Astrocyte (in vitro differentiated cells and primary cell): ENCODE data around the gene TYMS. TPM values are rescaled to one million over a fixed set of nuclear protein-coding genes. Genes with fewer than 3 reads are reported as not detected.

ENCODE experiments used
- DNase-seq: peaks from one replicate; pipeline ENCODE4 v3.0.0-alpha.2; 2010; ENCODE audit warnings: low read depth
- FAIRE-seq: peaks from 2 replicates; lab custom pipeline; 2011; peaks lifted over from hg19 to GRCh38; lab: Jason Lieb, UNC
- H2AFZ ChIP-seq: 2 replicates; pipeline ENCODE4 v1.6.0; 2012; ENCODE audit warnings: low read depth, low read length, inconsistent platforms
- H3K27ac ChIP-seq: 2 replicates; pipeline ENCODE4 v1.5.1; 2011; ENCODE audit warnings: low read depth, low read length, inconsistent platforms
- H3K27me3 ChIP-seq: 2 replicates; pipeline ENCODE4 v1.6.0; 2011; ENCODE audit warnings: low read length, inconsistent platforms; ENCODE audit not compliant: insufficient read depth
- H3K36me3 ChIP-seq: 2 replicates; pipeline ENCODE4 v1.5.1; 2011; ENCODE audit warnings: low read length, inconsistent platforms; ENCODE audit not compliant: insufficient read depth
- H3K4me1 ChIP-seq: 2 replicates; pipeline ENCODE4 v1.5.1; 2011; ENCODE audit warnings: low read length, inconsistent platforms; ENCODE audit not compliant: insufficient read depth
- H3K4me2 ChIP-seq: 2 replicates; pipeline ENCODE4 v1.6.0; 2012; ENCODE audit warnings: low read length, inconsistent platforms
- H3K4me3 ChIP-seq: 2 replicates; pipeline ENCODE4 v1.5.1; 2011; ENCODE audit warnings: low read depth, mild to moderate bottlenecking, low read length, inconsistent platforms; ENCODE audit not compliant: insufficient read depth
- H3K79me2 ChIP-seq: 2 replicates; pipeline ENCODE4 v1.6.0; 2012; ENCODE audit warnings: mild to moderate bottlenecking, low read length, inconsistent platforms; ENCODE audit not compliant: insufficient read depth
- H3K9ac ChIP-seq: 2 replicates; pipeline ENCODE4 v1.6.0; 2012; ENCODE audit warnings: mild to moderate bottlenecking, low read length, inconsistent platforms
- H3K9me3 ChIP-seq: 2 replicates; pipeline ENCODE4 v1.5.1; 2012; ENCODE audit warnings: low read depth, mild to moderate bottlenecking, low read length, inconsistent platforms; ENCODE audit not compliant: insufficient read depth
- H4K20me1 ChIP-seq: 2 replicates; pipeline ENCODE4 v1.6.0; 2012; ENCODE audit warnings: low read length, inconsistent platforms; ENCODE audit not compliant: insufficient read depth
- H3K27ac Mint-ChIP-seq: one replicate; pipeline ENCODE4 v1.8.0; 2021; ENCODE audit warnings: mild to moderate bottlenecking, mixed read lengths; ENCODE audit not compliant: unreplicated experiment
- H3K27me3 Mint-ChIP-seq: one replicate; pipeline ENCODE4 v1.8.0; 2021; ENCODE audit warnings: low read depth, mixed read lengths; ENCODE audit not compliant: unreplicated experiment
- H3K36me3 Mint-ChIP-seq: one replicate; pipeline ENCODE4 v1.8.0; 2021; ENCODE audit warnings: low read depth, mixed read lengths; ENCODE audit not compliant: unreplicated experiment
- H3K4me1 Mint-ChIP-seq: one replicate; pipeline ENCODE4 v1.8.0; 2021; ENCODE audit warnings: low read depth, mixed read lengths; ENCODE audit not compliant: unreplicated experiment
- H3K4me3 Mint-ChIP-seq: one replicate; pipeline ENCODE4 v1.8.0; 2021; ENCODE audit warnings: mild to moderate bottlenecking, moderate library complexity, mixed read lengths; ENCODE audit not compliant: unreplicated experiment
- H3K9me3 Mint-ChIP-seq: one replicate; pipeline ENCODE4 v1.8.0; 2021; ENCODE audit warnings: mild to moderate bottlenecking, mixed read lengths; ENCODE audit not compliant: unreplicated experiment
- EZH2 ChIP-seq: IDR thresholded peaks from 2 replicates; pipeline ENCODE4 v1.6.1; 2012; ENCODE audit warnings: mild to moderate bottlenecking, low read length, inconsistent platforms; ENCODE audit not compliant: insufficient read depth
- total RNA-seq: library from RNA; stranded (reverse); gene quantifications from 2 replicates; pipeline ENCODE4 v1.2.1, GENCODE V29; 2021
- TF ChIP-seq, protein P1 (sequence below): IDR thresholded peaks from 2 replicates; pipeline ENCODE4 v1.5.1; 2011; ENCODE audit warnings: low read depth, mild to moderate bottlenecking, inconsistent platforms, low read length, moderate library complexity; ENCODE audit not compliant: insufficient read depth

Gene TYMS
- total RNA-seq, 1 donor from 2014 or later: 38.7 TPM

DNA sequence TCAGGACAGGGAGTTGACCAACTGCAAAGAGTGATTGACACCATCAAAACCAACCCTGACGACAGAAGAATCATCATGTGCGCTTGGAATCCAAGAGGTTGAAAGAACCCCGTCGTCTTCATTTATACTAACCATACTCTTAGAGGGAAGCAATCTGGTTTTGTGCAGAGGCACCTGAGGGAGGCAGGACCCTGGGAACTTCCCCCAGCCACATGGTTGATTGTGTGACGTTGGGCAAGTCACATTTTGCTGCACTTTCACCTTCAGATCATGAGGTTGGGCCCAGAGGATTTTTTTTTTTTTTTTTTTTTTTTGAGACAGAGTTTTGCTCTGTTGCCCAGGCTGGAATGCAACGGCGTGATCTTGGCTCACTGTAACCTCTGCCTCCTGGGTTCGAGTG is 11.6 kb downstream of the TYMS start:
- no peaks in the 10 kb centered on the region for H3K27me3 Mint-ChIP-seq

DNA sequence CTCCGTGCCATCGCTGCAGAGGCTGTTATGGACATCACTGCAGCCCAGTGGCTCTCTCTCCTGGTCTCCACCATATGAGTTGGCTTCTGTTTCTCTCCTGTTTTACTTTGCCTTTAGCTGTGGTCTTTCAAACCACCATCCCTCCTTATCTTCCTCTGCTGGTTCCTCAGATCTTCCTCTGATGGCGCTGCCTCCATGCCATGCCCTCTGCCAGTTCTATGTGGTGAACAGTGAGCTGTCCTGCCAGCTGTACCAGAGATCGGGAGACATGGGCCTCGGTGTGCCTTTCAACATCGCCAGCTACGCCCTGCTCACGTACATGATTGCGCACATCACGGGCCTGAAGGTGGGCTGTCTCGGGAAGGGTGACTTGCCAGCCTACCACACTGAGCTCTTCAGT is 13.1 kb downstream of the TYMS start:
- no peak overlapping the region for H2AFZ ChIP-seq
- H3K9me3 Mint-ChIP-seq: peaks cover 3% of the 10 kb centered on the region
- H3K36me3 Mint-ChIP-seq: peaks cover 15% of the 10 kb centered on the region
- no peaks in the 10 kb centered on the region for H4K20me1 ChIP-seq
- H3K27me3 ChIP-seq: no peaks in the 10 kb centered on the region
- H3K4me1 ChIP-seq: no peaks in the 10 kb centered on the region
- peaks cover 45% of the 10 kb centered on the region for H3K36me3 ChIP-seq
- no peak for FAIRE-seq
- H3K4me3 Mint-ChIP-seq: no peak overlapping the region
- H3K9me3 ChIP-seq: no peaks in the 10 kb centered on the region
- H3K27ac ChIP-seq: no peak overlapping the region
- no peak overlapping the region for H3K4me2 ChIP-seq
- no peak overlapping the region for H3K4me3 ChIP-seq
- peaks cover 9% of the 10 kb centered on the region for H3K79me2 ChIP-seq
- no peak overlapping the region for H3K27ac Mint-ChIP-seq
- H3K27me3 Mint-ChIP-seq: no peaks in the 10 kb centered on the region
- no peak overlapping the region for H3K9ac ChIP-seq
- TF ChIP-seq, protein P1, sequence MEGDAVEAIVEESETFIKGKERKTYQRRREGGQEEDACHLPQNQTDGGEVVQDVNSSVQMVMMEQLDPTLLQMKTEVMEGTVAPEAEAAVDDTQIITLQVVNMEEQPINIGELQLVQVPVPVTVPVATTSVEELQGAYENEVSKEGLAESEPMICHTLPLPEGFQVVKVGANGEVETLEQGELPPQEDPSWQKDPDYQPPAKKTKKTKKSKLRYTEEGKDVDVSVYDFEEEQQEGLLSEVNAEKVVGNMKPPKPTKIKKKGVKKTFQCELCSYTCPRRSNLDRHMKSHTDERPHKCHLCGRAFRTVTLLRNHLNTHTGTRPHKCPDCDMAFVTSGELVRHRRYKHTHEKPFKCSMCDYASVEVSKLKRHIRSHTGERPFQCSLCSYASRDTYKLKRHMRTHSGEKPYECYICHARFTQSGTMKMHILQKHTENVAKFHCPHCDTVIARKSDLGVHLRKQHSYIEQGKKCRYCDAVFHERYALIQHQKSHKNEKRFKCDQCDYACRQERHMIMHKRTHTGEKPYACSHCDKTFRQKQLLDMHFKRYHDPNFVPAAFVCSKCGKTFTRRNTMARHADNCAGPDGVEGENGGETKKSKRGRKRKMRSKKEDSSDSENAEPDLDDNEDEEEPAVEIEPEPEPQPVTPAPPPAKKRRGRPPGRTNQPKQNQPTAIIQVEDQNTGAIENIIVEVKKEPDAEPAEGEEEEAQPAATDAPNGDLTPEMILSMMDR: no peak
- no peak for TF ChIP-seq EZH2
- no peaks in the 10 kb centered on the region for H3K4me1 Mint-ChIP-seq
- no peak for DNase-seq

More for the DNA sequence above, 11.6 kb downstream of the TYMS start:
- no peaks in the 10 kb centered on the region for H3K27me3 ChIP-seq
- H4K20me1 ChIP-seq: no peaks in the 10 kb centered on the region
- DNase-seq (no peak), FAIRE-seq (no peak)
- H2AFZ ChIP-seq: no peak overlapping the region
- peaks cover 36% of the 10 kb centered on the region for H3K36me3 ChIP-seq
- Mint-ChIP-seq H3K36me3 (peaks cover 11% of the 10 kb centered on the region), H3K4me1 (no peaks in the 10 kb centered on the region), H3K27ac (no peak overlapping the region), H3K4me3 (no peak overlapping the region), H3K9me3 (peaks cover 3% of the 10 kb centered on the region)
- H3K4me3 ChIP-seq: no peak overlapping the region
- peaks cover 9% of the 10 kb centered on the region for H3K79me2 ChIP-seq
- TF ChIP-seq EZH2: no peak
- TF ChIP-seq, protein P1: no peak
- no peak overlapping the region for H3K4me2 ChIP-seq
- no peak overlapping the region for H3K27ac ChIP-seq
- H3K4me1 ChIP-seq: no peaks in the 10 kb centered on the region
- H3K9ac ChIP-seq: no peak overlapping the region
- H3K9me3 ChIP-seq: no peaks in the 10 kb centered on the region

DNA sequence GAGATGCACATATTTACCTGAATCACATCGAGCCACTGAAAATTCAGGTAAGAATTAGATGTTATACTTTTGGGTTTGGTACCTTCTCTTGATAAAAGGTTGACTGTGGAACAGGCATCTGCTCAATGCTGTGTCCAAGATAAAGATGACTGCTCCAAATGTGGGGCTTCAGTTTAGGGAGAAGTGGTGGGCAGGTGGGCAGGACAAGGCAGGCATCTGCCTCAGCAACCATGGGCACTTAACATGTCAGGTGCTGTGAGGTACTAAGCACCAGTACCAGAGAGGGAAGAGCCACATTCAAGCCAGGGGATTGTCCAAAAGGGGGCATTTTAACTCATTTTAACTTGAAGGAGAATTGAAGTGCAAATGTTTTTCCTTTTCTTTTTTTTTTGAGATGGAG is 14.0 kb downstream of the TYMS start:
- H2AFZ ChIP-seq: no peak overlapping the region
- H3K4me3 ChIP-seq: no peak overlapping the region
- TF ChIP-seq EZH2: no peak
- TF ChIP-seq, protein P1: no peak
- no peak overlapping the region for H3K27ac Mint-ChIP-seq
- H3K27me3 ChIP-seq: no peaks in the 10 kb centered on the region
- peaks cover 4% of the 10 kb centered on the region for H3K79me2 ChIP-seq
- H3K4me1 ChIP-seq: no peaks in the 10 kb centered on the region
- H3K36me3 Mint-ChIP-seq: peaks cover 19% of the 10 kb centered on the region
- H3K27ac ChIP-seq: no peak overlapping the region
- DNase-seq (no peak), FAIRE-seq (no peak)
- no peaks in the 10 kb centered on the region for H3K27me3 Mint-ChIP-seq
- no peak overlapping the region for H3K4me3 Mint-ChIP-seq
- H3K9me3 ChIP-seq: no peaks in the 10 kb centered on the region
- no peaks in the 10 kb centered on the region for H4K20me1 ChIP-seq
- peaks cover 45% of the 10 kb centered on the region for H3K36me3 ChIP-seq
- no peak overlapping the region for H3K4me2 ChIP-seq
- peaks cover 2% of the 10 kb centered on the region for H3K9me3 Mint-ChIP-seq
- H3K4me1 Mint-ChIP-seq: no peaks in the 10 kb centered on the region
- no peak overlapping the region for H3K9ac ChIP-seq
